Measurements from ENCODE around the gene LLCFC1. TPM values are rescaled to one million over a fixed set of nuclear protein-coding genes. Genes with fewer than 3 reads are reported as not detected.

The LLCFC1 gene
- total RNA-seq, 2 experiments from 2014 or later = not detected

- ChIA-PET CTCF (interaction anchor here (0.7 to 1.1 kb wide), 4 partner anchors 23 to 311 kb away, joined by 3 read pairs; no protein-coding TSS in a partner anchor), POLR2A (no interaction called here)
- Mint-ChIP-seq H3K36me3 (ENCODE audit: low read depth) (no peaks in the 10 kb centered on the region), H3K9me3 (no peaks in the 10 kb centered on the region), H3K4me3 (no peak overlapping the region), H3K27me3 (peaks cover 7% of the 10 kb centered on the region), H3K4me1 (ENCODE audit: low read depth) (no peaks in the 10 kb centered on the region), H3K27ac (no peak overlapping the region)
- ATAC-seq (no peak), DNase-seq (no peak)
- intact Hi-C loops (cut with micrococcal nuclease) = no loop called here
- TF ChIP-seq, protein P1, sequence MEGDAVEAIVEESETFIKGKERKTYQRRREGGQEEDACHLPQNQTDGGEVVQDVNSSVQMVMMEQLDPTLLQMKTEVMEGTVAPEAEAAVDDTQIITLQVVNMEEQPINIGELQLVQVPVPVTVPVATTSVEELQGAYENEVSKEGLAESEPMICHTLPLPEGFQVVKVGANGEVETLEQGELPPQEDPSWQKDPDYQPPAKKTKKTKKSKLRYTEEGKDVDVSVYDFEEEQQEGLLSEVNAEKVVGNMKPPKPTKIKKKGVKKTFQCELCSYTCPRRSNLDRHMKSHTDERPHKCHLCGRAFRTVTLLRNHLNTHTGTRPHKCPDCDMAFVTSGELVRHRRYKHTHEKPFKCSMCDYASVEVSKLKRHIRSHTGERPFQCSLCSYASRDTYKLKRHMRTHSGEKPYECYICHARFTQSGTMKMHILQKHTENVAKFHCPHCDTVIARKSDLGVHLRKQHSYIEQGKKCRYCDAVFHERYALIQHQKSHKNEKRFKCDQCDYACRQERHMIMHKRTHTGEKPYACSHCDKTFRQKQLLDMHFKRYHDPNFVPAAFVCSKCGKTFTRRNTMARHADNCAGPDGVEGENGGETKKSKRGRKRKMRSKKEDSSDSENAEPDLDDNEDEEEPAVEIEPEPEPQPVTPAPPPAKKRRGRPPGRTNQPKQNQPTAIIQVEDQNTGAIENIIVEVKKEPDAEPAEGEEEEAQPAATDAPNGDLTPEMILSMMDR (IDR thresholded peaks at IDR 0.05) = no peak
These were observed 35.2 kb upstream of the LLCFC1 start for GRCh38 chr7:142904128-142904527.

- TF ChIP-seq, protein P1 (IDR thresholded peaks at IDR 0.05) = no peak
- H3K4me3 Mint-ChIP-seq = no peak overlapping the region
- H3K4me1 Mint-ChIP-seq (ENCODE audit: low read depth) = no peaks in the 10 kb centered on the region
- DNase-seq (no peak), ATAC-seq (no peak)
- CTCF ChIA-PET = no interaction called here
- peaks cover 12% of the 10 kb centered on the region for H3K27me3 Mint-ChIP-seq
- no peaks in the 10 kb centered on the region for H3K9me3 Mint-ChIP-seq
- H3K27ac Mint-ChIP-seq = no peak overlapping the region
- no peaks in the 10 kb centered on the region for H3K36me3 Mint-ChIP-seq (ENCODE audit: low read depth)
- POLR2A ChIA-PET = no interaction called here
- intact Hi-C loops (cut with micrococcal nuclease) = no loop called here
These were observed 33.5 kb upstream of the LLCFC1 start for GRCh38 chr7:142905759-142906158.

DNA sequence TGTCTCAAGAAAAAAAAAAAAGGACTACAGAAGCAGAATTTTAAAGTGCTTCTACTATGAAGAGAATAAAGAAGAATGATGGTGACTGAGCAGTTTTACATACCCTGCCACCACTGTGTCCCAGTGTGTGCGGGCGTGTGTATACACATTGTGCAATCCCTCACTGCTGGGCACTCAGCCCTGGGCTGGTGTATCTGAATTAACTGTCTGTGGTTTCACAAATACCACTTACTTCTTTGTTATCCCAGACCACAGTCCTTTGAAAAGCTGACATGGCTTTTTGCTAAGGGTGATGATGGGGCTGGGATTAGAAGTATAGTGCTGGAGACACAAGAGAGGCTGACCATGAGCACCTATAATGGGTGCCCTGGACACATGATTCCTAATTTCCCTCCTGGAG lies 32.6 kb upstream of the LLCFC1 start:
- intact Hi-C loops (cut with micrococcal nuclease) = no loop called here
- no peak for DNase-seq
- no peak for ATAC-seq
- Mint-ChIP-seq H3K36me3 (ENCODE audit: low read depth) (no peaks in the 10 kb centered on the region), H3K9me3 (no peaks in the 10 kb centered on the region), H3K4me1 (ENCODE audit: low read depth) (no peaks in the 10 kb centered on the region), H3K27me3 (peaks cover 12% of the 10 kb centered on the region), H3K27ac (no peak overlapping the region), H3K4me3 (no peak overlapping the region)
- POLR2A ChIA-PET = no interaction called here
- TF ChIP-seq, protein P1 (IDR thresholded peaks at IDR 0.05) = no peak
- CTCF ChIA-PET = interaction anchor here (0.9 kb wide), 1 partner anchor 25 kb away, joined by 3 read pairs; no protein-coding TSS in a partner anchor

GRCh38 chr7:142908290-142908689 lies 31.0 kb upstream of the LLCFC1 start:
- H3K4me3 Mint-ChIP-seq = no peak overlapping the region
- ATAC-seq (no peak), DNase-seq (no peak)
- H3K27ac Mint-ChIP-seq = no peak overlapping the region
- H3K4me1 Mint-ChIP-seq (ENCODE audit: low read depth) = no peaks in the 10 kb centered on the region
- H3K9me3 Mint-ChIP-seq = no peaks in the 10 kb centered on the region
- intact Hi-C loops (cut with micrococcal nuclease) = no loop called here
- H3K27me3 Mint-ChIP-seq = peaks cover 13% of the 10 kb centered on the region
- TF ChIP-seq, protein P1 (IDR thresholded peaks at IDR 0.05) = no peak
- ChIA-PET CTCF (no interaction called here), POLR2A (no interaction called here)
- no peaks in the 10 kb centered on the region for H3K36me3 Mint-ChIP-seq (ENCODE audit: low read depth)

GRCh38 chr7:142908921-142909890 lies 30.1 kb upstream of the LLCFC1 start:
- H3K4me1 Mint-ChIP-seq (ENCODE audit: low read depth) = no peaks in the 10 kb centered on the region
- H3K27ac Mint-ChIP-seq = no peak overlapping the region
- ATAC-seq (no peak), DNase-seq (no peak)
- ChIA-PET CTCF (interaction anchor here (0.7 to 1.7 kb wide), 3 partner anchors 29 to 305 kb away, joined by 3 to 5 read pairs (median 4); no protein-coding TSS in a partner anchor), POLR2A (no interaction called here)
- no peaks in the 10 kb centered on the region for H3K36me3 Mint-ChIP-seq (ENCODE audit: low read depth)
- TF ChIP-seq, protein P1 (IDR thresholded peaks at IDR 0.05) = no peak
- no peak overlapping the region for H3K4me3 Mint-ChIP-seq
- no peaks in the 10 kb centered on the region for H3K9me3 Mint-ChIP-seq
- intact Hi-C loops (cut with micrococcal nuclease) = no loop called here
- peaks cover 13% of the 10 kb centered on the region for H3K27me3 Mint-ChIP-seq
